Measurements from ENCODE around the gene TMEM141. TPM values are rescaled to one million over a fixed set of nuclear protein-coding genes. Genes with fewer than 3 reads are reported as not detected.

TMEM141 gene
- total RNA-seq, 1 donor from 2014 or later, result 41.2 TPM

- intact Hi-C loops (cut with micrococcal nuclease), result loop anchor here (1.0 to 5.0 kb wide), 4 partner anchors 7 to 279 kb away; partner anchors contain the start of genes MAN1B1 and TMEM141
Measured at GRCh38 chr9:136807281-136808074, 16.3 kb downstream of the TMEM141 start, which contains the start of gene RABL6. RABL6 (plus strand) TSS chr9:136807948; CDS start chr9:136808197, 249 bp downstream.

DNA sequence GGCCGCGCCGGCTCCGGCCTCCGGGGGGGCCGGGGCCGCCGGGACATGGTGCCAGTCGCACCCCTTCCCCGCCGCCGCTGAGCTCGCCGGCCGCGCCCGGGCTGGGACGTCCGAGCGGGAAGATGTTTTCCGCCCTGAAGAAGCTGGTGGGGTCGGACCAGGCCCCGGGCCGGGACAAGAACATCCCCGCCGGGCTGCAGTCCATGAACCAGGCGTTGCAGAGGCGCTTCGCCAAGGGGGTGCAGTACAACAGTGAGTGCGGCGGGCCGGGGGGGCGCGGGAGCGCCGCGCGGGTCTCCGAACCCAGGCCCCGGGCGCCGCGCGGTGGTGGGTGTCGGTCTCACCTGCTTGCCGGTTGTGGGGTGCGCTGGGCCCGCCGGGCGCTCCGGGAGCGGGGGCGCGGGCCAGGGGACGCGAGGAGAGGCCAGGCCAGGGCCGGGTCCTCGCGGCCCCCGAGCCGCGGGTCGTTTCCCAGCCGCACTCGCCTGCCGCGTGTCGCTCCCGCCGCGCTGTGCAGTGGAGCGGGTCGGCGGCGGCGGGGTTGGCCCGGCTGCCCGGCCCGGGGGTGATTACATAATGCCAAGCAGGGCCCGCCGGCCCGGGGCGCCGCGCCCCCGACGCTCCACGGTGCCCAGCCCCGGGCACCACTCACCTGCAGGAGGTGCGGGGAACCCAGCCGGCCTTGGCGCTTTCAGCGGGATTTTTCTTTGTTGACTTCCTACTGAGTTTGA lies 17.1 kb downstream of the TMEM141 start:
- intact Hi-C loops (cut with micrococcal nuclease), result loop anchor here (1.0 to 5.0 kb wide), 2 partner anchors 8 to 74 kb away; no protein-coding TSS in a partner anchor

GRCh38 chr9:136808806-136809158 lies 17.6 kb downstream of the TMEM141 start:
- intact Hi-C loops (cut with micrococcal nuclease), result loop anchor here (1.0 to 5.0 kb wide), 2 partner anchors 8 to 74 kb away; no protein-coding TSS in a partner anchor

DNA sequence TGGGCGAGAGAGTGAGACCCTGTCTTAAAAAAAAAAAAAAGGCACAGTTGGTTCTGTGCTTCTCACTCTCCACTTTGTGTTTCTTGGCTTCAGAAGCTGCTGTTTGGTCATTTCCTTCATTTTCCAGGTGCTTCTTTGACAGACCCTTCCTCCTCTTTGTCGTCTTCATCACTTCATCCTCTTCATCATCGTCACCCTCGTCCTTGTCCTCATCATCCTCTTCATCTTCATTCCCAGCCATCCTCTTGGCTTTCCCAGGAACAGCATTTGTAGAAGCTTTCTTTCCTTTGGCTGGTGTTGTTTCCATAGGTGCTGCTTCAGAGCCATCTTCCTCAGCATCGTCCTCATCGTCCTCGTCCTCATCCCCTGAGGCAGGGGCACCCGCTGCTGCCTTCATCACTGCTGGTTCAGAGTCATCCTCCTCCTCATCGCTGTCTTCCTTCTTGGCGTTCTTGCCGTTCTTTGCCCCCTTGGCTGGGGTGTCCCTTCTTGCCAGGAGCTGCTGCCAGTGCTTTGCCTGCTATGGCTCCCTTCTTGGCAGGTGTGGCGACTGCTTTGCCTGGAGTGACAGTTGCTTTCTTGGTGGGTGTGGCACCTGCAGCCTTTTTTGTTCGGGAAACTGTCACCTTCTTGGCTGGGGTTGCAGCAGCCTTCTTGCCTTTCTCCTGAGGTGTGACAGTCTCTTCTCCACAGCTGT lies 23.7 kb downstream of the TMEM141 start:
- intact Hi-C loops (cut with micrococcal nuclease), result no loop called here

DNA sequence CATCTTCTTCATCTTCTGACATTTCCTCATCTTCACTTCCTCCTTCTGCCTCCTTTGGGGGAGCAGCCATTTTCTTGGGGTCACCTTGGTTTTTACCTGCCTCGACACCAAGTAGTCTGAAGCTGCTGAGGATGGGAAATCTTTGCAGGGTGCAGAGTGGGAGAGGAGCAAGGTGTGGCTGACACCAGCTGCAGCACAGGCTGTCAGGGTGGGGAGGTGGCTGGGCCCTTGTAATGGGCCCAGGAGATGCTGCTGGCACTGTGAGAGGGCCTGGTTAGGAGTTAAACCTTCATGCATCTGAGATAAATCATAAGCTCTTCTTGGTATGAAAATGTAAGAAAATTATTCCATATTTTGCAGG lies 24.3 kb downstream of the TMEM141 start:
- intact Hi-C loops (cut with micrococcal nuclease), result no loop called here

DNA sequence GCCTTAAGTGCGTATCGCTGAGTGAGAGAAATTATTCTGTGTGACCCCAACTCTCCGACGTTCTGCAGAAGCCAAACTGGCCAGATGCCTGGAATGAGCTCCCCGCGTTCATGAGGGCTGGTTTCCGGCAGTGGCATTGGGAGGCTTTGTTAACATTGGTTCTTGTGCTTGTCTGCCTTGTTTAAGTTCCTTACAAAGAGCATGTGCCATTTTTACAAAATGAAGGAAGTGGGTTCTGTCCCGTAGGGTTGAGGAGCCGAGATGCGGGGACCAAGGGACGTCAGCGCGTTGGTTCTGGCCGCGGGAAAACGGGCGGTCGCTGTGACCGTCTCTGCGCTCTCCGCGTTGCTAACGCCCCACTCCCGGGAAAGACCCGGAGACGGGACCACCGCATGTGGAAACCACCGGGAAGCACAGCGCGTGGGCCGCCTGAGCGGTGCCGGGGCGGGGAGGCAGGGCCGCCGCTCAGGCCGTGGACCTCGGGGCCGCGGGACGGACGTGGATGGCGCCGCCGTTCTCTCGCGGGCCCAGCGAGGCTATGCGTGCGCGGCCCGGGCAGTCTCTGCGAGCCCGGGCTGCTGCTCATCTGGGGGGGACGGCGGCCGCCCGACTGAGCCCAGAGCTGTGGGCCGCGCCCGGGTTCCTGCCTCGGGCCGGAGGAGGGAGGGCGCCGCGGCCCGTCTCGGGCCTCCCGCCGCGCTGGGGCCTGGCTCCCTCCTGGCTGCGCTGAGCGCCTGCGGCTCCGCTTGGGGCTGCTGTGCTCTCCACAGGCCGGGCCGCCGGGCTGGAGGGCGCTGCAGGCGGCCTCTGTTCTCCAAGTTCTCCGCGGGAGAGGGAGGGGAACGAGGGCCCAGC lies 30.1 kb downstream of the TMEM141 start:
- intact Hi-C loops (cut with micrococcal nuclease), result no loop called here

GRCh38 chr9:136821826-136822544 lies 30.8 kb downstream of the TMEM141 start:
- intact Hi-C loops (cut with micrococcal nuclease), result no loop called here

- intact Hi-C loops (cut with micrococcal nuclease), result no loop called here
Measured at GRCh38 chr9:136823136-136824046, 32.2 kb downstream of the TMEM141 start.

DNA sequence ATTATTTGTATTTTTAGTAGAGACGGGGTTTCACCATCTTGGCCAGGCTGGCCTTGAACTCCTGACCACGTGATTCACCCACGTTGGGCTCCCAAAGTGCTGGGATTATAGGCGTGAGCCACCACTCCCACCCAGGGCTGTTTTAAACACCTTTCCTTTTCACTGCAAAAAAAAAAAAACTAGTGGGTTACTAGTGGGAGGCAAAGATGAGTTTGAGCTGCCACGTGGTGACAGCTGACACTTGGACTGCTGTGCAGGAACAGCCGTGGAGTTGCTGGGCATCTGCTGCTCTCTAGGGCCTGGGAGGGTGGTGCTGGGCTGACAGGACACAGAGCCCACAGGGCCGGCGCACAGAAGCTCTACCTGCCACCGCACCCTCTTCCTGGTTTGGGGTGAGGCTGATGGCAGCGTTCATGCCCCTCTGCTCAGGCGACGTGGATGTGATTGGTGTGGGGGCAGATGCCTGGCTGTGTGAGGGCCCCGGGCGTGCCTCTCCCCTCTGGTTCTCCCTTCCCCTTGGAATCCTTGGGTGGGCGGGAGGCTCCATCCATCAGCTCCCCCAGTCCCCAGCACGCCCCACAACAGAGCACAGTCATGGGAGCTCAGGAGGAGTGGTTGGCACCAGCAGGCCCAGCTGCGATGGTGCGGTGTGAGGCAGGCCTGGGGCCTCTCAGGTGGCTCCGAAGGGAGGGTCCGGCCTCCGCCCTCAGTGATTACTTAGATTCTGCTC lies 33.5 kb downstream of the TMEM141 start:
- intact Hi-C loops (cut with micrococcal nuclease), result no loop called here

- intact Hi-C loops (cut with micrococcal nuclease), result no loop called here
Measured at GRCh38 chr9:136825295-136826187, 34.4 kb downstream of the TMEM141 start.

DNA sequence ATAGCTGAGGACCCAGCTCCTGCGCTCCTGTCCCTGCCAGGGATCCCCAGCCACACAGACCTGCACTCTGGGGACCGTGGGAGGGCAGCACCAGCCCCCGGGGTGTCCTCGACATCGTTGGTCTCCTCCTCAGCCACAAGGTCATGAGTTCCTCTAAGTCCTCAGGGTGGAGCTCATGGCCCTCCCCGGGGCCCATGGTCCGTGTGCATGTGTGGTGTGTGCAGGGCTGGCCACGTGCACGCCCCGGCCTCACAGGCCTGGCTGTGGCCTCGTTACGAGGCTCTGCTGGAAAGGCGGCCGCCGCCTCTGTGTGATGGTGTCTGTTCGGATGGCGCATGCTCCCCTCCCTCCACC lies 35.0 kb downstream of the TMEM141 start:
- intact Hi-C loops (cut with micrococcal nuclease), result no loop called here

- intact Hi-C loops (cut with micrococcal nuclease), result no loop called here
Measured at GRCh38 chr9:136826703-136827582, 35.8 kb downstream of the TMEM141 start.

DNA sequence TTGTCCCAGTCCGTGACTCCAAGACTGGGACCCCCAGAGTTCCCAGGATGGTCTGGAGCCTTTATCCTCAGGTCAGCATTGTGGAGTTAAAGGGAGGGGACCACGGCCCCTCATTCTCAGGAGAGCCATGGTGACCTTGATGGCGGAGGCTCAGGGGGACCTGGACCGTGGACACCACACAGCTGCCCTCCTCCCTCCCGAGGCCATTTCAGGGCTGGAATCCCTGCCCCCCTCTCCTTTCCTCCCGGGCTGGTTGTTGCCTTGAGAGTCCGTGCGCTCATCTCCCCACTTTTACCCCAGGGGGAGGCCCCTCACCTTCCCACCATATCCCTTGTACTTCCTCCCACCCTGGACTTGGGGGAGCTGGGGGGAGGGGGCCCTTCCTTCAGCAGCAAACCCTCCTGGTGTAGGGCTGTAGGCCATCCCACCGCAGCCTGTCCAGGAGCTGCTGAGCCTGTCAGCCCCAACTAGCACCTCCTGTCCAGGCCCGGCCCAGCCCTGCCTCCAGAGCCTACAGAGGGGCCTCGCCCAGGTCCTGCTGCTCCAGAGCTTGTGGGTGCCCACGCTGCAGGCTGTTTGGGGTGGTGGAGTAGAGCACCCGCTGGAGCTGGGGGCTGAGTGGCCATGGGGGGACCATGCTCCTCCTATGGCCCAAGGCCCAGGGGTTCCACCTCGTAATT lies 36.8 kb downstream of the TMEM141 start:
- intact Hi-C loops (cut with micrococcal nuclease), result no loop called here

GRCh38 chr9:136828474-136829140 lies 37.5 kb downstream of the TMEM141 start:
- intact Hi-C loops (cut with micrococcal nuclease), result no loop called here

GRCh38 chr9:136829412-136829811 lies 38.3 kb downstream of the TMEM141 start:
- intact Hi-C loops (cut with micrococcal nuclease), result no loop called here

Measured in T-helper 1 cell treated with Interleukin-12 subunit alpha and Interleukin-12 subunit beta and Interleukin-4 antibody, amounts not matched to agents 30 ng/mL and 1 ng/mL, for 36 hours (primary cell).